ENCODE results near the gene FKBP9.
"Not testable (repeated sequence)": the region's sequence is repeated elsewhere in the genome, so short reads cannot be mapped to it uniquely, and the experiment has no call there.

The FKBP9 gene

DNA sequence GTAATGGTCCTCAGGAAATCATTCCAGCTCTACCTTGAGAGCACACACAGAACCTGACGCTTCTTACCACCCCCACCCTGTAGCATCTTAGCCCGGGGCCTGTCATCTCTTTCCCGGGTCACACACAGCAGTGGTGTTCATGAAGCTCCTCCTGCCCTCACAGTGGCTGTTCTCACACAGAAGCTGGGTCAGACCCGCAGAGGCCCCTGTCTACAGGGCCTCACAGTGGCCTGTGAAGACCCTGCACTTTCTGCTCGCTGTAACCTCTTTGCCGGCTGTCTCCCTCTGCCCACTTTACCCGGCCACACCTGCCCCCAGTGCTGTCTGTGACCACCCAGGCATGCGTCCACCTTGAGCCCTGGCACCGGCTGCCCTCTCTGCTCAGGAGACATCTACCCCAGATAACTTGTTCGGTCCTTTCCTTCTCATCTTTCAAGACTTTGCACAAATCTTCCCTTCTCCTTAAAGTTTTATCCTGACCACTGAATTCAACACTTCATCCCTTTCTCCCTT, 46.9 kb downstream of the FKBP9 start:
- not testable (repeated sequence) for DNase-seq

DNA sequence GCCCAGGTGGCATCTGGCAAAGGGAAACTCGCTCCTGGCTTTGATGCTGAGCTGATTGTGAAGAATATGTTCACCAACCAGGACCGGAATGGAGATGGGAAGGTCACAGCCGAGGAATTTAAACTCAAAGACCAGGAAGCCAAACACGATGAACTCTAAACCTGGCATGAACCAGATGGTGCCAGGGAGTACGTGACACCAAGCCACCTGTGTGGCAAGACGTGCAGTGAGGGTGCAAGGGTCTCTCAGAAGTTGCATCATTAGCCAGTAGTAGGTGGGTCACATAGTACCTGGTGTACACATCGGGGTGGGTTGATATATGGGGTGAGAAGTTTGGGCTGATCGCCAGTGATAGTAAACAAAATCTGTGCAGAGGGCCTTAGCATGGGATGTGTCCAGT, 48.0 kb downstream of the FKBP9 start:
- not testable (repeated sequence) for DNase-seq

DNA sequence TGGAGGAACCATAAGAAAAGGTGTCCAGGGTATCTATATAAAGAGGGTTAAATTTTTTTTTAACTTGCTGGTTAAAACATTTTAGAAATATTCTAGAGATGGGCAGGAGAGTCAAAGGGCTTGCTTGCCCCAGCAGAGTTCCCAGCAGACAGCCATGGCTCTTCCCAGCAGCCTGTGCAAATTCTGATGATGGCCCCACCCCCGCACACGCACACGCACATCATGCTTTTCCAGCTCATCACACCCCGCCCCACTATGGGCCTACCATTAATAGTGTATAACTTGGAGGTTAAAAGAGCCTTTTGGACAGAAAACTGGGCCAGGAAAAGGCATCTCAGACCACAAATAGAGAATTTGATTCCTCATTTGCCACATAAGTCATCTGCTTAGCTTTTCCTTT, 48.5 kb downstream of the FKBP9 start:
- not testable (repeated sequence) for DNase-seq

DNA sequence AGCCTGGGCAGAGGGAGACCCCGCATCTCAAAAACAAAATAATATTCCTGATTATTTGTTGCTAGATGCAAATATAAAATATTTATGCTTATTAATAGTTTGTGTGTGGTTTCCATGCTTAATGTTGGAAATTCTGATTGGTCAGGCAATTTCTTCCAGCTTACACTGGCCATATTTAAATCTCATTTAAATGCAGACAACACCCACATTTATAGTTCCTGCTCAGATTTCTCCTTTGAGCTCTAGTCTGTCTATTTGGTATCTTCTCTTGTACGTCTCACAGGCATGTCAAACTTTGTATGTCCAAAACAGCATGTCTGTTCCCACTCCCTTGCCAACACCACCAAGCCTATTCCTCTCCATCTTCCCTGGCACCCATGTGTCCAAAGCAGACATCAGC, 52.5 kb downstream of the FKBP9 start:
- no peak for DNase-seq

DNA sequence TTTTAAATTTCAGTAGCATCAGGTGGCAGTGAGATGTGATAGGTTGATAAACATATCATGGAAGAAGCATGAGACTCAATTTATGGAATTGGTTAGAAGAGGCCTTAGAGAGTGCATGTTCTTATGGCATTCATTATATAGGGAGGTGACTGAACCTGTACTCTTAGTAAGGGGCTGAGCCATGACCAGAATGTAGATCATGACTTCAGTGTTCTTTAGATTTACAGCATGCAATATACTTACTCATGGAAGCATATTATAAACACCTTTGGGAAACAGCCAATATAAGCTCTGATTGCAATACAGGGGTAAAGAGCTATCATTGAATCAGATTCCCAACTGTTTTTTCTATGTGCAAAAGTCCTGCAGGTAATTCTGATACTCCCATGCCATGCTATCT, 55.1 kb downstream of the FKBP9 start:
- no peak for DNase-seq

DNA sequence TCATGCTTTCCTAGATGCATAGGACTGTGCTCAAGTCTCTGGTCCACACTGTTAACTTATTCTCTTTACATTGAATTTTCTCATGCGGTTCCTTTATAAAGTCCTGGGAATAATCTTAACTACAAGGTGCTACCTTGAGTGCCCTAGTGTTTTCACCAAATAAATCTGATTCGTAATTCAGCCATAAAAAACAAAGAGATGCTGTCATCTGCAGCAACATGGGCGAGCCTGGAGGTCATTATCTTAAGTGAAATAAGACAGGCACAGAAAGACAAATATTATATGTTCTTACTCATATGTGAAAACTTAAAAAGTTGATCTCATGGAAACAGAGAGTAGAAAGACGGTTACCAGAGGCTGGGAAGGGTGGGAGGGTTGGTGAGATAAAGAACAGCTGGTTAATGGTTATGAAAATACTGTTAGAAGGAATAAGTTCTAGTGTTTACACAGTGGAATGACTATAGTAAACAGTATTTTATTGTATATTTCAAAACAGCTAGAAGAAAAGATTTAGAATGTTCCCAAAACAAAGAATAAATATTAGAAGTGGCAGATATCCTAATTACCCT, 67.0 kb downstream of the FKBP9 start:
- DNase-seq = no peak

DNA sequence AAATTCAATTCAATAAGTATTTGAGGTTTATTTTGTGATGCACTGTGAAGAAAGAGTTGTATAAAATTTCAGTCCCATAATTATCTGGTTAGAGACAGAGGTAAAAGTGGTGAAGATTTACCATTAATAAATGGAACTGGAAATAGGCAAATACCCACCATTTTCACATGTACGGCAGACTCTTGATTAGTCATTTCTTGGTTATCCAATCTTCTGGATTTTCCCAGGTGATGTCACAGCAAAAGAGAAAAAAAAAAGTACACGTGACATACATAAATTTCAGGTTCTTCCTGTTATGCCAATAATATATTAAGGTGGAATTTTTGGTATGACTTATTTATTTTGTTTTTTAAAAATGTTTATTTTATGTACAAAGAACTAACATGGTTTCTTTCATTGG, 78.5 kb downstream of the FKBP9 start:
- DNase-seq = no peak

DNA sequence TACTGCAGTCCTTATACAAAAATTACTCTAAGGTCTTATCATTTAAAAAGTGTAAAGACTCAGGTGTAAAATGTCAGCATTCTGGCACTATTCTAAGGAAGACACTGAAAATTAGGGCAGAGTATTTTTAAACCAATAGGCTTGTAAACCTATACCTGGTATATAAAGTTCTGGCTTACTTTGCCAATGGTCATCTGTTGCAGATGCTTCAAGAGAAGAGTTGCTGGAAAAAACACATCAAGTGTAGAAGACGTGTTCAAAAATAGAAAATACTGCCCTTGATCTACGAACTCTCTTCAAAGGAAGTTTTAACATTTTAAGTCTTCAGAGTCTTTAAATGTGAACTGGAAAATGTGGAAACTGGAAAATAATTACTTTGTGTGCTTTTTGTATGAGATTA, 81.4 kb downstream of the FKBP9 start:
- no peak for DNase-seq

DNA sequence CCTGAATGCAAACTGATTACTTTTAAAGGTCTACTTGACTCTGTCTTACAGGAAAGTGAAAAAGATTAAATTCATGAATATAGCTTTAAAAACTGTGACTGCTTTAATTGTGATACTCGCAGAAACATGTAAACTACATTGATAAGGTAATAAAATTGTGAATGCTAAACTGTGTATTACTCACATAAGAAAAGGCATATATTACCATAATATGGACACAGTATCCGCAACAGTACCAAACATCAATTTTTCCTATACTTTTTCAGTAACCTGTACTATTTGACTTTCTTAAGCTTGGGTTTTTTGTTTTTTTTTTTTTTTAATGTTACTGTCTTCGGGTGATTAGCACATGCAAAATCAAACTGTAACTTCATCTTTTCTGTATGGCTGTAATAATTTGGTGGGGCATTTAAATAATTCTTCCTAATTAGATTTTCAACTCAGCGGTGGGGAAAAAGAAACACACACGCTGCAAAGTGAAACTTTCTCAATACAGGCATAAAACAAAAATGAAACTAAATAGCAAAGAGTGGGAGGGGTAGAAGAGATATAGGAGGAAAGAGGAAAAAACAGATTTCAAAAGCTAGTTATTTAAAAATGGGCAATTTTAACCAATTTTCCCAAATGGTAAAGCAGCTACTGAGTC, 82.1 kb downstream of the FKBP9 start:
- DNase-seq = no peak

DNA sequence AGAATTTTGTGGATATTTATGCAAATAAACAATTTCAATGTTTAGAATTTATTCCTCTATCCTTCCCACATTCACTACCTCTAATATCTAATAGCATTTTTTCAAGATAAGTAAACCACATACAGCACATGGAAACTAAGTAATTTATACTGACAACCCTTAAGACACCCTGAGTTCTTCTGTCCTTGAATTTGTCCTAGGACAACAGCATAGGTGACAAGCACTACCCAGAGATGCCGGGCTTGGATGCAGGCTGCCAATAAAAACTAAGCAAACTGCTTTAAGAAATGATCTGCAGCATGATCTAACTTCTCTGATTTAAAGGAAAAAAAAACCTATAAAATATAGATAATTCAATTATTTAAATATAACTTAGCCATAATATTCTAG, 82.7 kb downstream of the FKBP9 start:
- no peak for DNase-seq

DNA sequence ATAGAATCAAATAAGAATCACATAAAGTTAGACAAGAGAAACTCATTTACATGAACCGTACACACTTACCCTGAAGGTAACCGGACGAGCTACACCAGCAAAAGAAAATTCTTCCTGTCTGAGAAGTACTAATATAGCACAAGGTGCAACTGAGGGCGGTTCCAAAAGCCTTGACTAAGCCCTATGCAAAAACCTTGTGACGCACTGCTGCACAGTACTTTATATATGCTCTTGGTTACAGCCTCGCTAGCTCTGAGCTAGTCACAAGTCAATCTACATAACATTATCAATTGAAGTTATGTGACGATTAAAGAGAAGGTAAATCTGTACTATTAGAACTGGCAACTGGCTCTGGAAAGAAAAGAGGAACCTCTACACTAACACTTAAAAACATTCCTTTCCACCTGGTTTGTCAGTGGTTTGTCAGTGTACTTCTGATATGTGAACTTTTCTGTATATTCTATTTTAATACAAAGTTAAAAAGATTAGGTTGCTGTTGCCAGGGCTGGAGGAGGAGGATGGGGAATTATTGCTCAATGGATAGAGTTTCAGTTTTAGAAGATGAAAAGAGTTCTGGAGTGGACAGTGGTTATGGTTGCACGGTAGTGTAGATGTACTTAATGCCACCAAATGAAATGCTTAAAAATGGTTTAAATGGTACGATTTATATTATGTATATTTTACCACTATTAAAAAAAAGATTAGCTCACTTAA, 83.7 kb downstream of the FKBP9 start:
- DNase-seq = peak; percentile 12

DNA sequence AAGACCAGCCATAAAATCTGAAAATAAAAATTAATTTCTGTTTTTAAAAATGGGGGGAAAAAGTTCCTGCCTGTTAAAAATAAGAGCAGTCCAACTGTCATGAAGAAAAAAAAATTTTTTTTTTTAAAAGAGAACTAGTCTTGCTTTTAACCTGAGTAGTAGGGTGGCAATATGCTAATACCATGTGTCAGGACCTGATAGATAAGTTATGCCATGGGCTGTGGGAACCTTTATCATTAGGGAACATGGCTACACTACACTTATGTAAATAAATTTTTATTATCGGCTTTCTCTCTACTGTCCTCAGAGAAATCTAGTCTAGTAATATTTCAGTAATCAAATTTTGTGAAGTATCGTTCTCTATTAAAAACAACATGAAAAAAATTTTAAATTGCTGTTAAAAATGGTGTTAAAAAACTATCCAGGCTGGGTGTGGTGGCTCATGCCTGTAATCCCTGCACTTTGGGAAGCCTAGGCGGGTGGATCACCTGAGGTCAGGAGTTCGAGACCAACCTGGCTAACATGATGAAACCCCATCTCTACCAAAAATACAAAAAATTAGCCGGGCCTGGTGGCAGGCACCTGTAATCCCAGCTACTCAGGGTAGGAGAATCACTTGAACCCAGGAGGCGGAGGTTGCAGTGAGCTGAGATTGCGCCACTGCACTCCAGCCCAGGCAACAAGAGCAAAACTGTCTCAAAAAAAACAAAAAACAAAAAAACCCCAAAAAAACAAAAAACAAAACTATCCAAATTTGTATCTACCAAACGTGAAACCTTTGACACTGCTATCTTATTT, 84.6 kb downstream of the FKBP9 start:
- no peak for DNase-seq

DNA sequence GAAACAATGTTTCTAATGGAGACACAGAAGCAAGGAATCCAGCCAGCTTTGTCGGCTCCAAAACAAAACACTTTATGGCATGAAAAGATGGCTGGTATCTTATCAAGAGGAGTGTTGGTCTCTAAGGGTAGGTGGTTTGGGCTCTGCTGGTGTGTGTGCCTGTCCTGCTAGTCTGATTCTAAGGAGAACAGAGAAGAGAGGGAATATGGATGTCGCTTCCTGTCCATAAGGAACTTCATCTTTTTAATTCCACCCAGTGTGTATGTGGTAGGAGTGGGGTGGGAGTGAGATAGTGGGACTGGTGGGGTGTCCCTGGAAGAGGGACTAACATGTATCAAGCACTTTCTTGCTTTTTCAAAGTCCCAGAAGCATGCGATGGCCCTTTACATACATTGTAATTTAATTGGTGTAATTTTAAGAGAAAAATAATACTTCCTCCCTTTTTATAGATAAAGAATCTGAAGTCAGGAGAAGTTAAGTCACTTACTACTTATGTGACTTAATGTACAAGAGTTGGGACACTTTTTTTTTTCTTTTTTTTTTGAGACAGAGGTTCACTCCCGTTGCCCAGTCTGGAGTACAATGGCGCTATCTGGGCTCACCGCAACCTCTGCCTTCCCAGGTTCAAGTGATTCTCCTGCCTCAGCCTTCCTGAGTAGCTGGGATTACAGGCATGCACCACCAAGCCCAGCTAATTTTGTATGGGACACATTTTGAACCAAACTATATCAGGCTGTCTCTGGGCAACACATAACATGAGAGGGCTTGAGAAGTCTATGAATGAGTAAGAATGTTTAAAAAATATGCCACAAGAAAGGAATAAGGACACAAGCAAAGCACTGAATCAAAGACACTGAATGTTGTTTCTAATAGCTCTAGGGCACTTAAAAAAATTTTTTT, 86.5 kb downstream of the FKBP9 start:
- DNase-seq = no peak

DNA sequence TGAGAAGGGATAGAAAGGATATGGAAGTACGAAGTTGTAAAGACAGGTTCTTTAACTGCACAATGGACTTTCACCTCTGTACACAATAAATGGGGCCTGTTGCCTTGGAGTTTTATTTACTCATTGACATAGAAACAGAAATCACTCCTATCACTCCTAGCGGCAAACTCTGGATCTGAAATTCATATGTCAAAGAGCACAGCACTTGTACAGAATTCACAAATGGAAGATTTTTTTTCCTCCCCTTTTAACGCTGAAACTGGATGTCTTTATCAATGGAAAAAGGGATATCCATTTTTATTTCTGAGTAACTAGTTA, 87.1 kb downstream of the FKBP9 start:
- DNase-seq = no peak

DNA sequence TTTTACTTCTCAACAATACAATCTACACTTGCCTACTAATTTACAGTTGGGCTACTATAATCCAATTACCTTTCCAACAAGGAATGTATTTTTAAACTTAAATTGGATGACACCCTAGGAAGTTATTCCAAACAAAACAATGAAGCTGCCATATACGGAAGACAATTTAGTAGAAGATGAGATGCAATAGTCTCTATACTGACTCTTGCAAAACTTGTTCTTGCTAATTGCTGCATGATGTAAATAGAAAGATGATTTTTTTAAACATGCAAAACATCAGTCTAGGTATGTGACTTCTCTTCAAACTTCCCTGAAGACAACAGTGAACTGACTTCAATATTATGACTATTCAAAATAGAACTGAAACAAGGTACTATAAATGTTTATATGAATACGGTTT, 87.7 kb downstream of the FKBP9 start:
- DNase-seq = no peak

DNA sequence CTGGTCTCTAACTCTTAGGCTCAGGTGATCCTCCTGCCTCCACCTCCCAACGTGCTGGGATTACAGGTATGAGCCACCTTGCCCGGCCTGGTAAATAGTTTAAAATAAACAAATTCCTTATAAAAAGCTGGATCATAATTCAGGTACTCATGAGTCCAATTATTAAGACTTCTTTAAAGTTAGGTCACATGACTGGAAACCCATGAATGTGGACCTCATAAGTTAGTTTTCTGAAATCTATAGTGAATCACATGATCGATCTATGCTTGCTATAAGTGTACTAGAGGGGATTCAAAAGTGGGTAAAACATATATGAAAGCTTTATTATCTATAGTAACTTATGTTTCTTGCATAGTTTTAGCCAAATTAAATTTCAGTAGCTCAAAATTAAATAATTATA, 91.0 kb downstream of the FKBP9 start:
- no peak for DNase-seq

DNA sequence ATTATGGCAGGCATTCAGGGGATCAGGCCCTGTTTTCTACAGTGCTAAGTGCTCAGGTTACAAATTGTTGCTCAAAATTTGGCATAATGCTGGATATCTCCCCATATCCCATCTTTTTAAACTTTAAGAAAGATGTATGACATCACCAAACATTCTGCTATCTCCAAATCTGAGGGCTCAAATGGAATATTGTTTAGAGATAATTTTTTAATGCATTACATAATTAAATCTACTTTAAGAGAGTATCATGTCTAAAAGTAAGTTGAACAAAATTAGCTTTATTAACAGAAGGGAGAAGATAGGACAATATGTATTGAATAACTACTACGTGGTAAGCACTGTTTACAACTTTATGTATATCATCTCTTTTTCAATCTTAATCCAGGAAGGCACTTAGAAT, 91.5 kb downstream of the FKBP9 start:
- no peak for DNase-seq

DNA sequence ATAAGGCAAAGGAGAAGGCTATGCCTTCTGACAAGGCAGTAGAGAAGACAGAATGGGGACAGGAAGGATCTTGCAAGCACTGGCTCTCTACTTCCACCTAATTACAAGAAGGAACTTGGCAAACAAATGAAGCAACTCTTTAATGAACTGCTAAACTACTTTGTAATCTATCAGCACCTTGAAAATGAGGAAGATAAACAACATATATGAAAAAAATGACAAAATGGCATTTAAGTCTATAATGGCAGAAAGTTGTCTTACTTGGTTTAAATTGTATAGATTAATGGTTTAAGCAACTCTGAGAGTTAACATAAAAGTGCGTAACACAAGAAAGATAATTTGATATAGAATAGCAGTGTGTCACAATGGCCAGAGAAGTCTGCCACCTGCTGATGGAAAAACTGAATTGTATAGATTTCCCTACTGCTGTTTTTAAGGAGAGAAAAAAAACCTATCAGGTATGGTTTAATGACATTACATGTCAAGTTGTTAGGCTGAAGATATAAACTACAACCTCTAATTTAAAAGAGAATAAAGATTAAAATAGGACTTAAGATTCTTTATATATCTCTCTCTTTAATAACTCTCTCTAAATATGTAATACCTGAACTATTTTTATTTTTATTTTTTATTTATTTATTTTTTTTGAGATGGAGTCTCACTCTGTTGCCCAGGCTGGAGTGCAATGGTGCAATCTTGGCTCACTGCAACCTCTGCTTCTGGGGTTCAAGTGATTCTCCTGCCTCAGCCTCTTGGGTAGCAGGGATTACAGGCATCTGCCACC, 93.5 kb downstream of the FKBP9 start:
- DNase-seq = peak; percentile 22

DNA sequence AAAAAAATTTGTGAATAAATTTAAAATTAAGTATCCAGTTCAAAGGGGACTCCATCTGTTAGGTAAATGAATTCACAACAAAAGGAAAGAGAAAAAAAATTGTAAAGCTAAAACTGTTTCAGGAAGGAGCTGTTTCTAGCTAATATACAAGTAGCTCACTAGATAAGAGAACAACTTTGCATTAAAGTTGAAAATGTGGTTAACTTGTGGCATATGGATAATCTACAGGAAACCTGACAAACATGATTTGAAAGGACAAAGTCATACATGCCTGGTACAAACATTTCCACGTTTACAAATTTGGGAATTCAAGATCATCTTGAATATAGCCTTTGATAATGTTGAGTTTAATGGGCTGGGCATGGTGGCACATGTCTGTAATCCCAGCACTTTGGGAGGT, 96.5 kb downstream of the FKBP9 start:
- no peak for DNase-seq

DNA sequence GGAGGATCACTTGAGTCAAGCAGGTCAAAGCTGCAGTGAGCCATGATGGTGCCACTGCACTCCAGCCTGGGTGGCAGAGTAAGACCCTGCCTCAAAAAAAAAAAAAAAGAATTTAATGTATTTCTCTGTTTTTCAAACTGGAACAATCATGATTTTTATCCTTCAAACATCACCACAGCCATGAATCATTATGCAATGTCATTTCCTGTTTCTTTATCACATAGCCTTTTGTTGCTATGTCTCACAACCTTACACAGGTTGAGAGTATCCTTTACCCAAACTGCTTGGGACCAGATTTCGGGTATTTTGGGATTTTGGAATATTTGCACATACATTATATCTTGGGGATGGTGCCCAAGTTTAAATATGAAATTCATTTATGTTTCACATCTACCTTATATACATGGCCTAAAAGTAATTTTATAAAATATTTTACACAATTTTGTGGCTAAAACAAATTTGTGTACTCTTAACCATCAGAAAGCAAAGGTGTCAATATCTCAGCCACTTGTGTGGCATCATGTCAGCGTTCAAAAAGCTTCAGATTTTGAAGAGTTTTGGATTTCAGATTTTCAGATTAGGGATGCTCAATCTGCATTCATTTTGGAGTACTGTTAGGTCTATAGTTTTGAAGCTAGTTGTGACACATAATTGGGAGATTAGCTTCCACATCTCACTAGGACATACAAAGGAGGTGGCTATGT, 97.2 kb downstream of the FKBP9 start:
- DNase-seq = no peak

DNA sequence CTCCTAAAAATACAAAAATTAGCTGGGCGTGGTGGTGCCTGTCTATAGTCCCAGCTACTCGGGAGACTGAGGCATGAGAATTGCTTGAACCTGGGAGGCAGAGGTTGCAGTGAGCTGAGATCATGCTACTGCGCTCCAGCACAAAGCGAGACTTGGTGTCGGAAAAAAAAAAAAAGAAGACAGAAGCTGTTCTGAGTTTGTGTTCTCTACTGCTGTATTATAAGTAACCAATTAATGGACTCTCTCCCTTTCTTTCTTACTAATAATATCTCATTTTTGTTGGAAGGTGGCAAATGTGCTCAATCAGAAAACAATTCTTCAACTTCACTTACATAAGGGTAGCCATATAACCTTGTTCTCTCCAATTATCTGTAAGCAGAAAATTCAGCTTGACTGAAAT, 97.9 kb downstream of the FKBP9 start:
- DNase-seq = no peak

Data from right kidney (tissue), 1 donor.